ENCODE measurements around the gene DNAAF1. TPM values are rescaled to one million over a fixed set of nuclear protein-coding genes. Genes with fewer than 3 reads are reported as not detected.

Gene DNAAF1
- total RNA-seq, 4 donors from 2014 or later, result 0.20 to 1.1 (median 0.90) TPM; not detected in 1

DNA sequence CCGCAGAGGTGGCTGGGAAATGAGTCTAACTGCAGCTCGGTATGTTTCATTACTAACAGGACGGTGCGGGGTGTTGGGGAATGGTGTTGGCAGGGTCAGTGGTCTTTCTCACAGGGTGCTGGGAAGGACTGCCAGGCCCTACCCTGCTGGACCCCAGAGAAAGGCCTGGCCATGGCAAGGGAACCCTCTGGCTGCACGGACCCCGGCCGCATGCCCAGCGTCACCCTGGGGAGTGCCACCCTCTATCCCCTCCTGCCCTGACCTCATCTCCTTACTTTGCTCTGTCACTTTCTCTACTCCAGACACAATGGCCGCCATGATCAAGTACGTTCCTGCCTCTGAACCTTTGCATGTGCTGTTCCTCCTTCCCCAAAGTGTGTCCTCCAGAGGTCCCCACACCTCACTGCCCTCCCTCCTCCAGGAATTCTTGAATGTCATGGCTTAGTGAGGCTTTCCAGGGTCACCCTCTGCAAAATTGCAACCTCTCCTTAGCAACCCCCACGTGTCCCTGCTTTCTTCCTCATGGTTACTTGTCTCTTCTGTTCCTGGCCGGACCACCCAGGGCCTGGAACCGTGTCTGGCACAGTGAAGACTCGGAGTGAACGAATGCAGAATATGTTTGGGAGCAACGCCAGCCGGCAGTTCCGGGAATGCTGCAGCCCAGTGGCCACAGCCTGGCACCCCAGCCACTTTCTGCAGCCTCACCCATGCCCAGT lies 61.0 kb downstream of the DNAAF1 start:
- TF ChIP-seq, protein P1, sequence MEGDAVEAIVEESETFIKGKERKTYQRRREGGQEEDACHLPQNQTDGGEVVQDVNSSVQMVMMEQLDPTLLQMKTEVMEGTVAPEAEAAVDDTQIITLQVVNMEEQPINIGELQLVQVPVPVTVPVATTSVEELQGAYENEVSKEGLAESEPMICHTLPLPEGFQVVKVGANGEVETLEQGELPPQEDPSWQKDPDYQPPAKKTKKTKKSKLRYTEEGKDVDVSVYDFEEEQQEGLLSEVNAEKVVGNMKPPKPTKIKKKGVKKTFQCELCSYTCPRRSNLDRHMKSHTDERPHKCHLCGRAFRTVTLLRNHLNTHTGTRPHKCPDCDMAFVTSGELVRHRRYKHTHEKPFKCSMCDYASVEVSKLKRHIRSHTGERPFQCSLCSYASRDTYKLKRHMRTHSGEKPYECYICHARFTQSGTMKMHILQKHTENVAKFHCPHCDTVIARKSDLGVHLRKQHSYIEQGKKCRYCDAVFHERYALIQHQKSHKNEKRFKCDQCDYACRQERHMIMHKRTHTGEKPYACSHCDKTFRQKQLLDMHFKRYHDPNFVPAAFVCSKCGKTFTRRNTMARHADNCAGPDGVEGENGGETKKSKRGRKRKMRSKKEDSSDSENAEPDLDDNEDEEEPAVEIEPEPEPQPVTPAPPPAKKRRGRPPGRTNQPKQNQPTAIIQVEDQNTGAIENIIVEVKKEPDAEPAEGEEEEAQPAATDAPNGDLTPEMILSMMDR (IDR thresholded peaks at IDR 0.05), result no peak
- TF ChIP-seq POLR2A (IDR thresholded peaks at IDR 0.05) (no peak), EP300 (IDR thresholded peaks at IDR 0.05) (no peak)
- no peaks in the 10 kb centered on the region for H3K36me3 ChIP-seq
- WGBS, 2 donors, result 87 to 88% methylated on average over 14 to 18 of the region's 18 CpGs
- H3K9me3 ChIP-seq, result no peaks in the 10 kb centered on the region
- DNase-seq (ENCODE audit: low spot score in 2 of 2), result no peak
- no peak overlapping the region for H3K27ac ChIP-seq
- no peak overlapping the region for H3K4me3 ChIP-seq
- H3K27me3 ChIP-seq, result no peaks in the 10 kb centered on the region
- no peaks in the 10 kb centered on the region for H3K4me1 ChIP-seq

DNA sequence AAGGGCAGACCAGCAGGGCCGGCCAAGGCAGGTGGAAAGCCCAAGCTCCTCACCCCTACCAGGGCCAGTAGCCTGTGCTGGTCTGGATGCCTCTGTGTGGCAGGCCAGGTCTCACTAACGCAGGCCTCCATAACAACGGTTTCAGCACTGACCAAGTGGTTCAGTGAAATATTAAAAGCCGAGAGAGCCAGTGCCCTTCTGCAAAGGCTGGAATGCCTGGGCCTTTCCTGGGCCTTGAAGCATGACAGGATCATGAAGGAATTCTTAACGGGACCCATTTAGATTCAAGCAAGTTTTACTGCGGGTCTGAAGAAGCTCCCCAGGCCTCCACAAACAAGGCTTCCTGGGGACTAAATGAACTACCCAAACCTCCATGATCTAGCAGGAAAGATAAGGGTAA lies 62.1 kb downstream of the DNAAF1 start:
- H3K36me3 ChIP-seq, result no peaks in the 10 kb centered on the region
- no peaks in the 10 kb centered on the region for H3K4me1 ChIP-seq
- no peaks in the 10 kb centered on the region for H3K9me3 ChIP-seq
- H3K4me3 ChIP-seq, result no peak overlapping the region
- no peaks in the 10 kb centered on the region for H3K27me3 ChIP-seq
- DNase-seq (ENCODE audit: low spot score in 2 of 2), result no peak
- TF ChIP-seq POLR2A (IDR thresholded peaks at IDR 0.05) (no peak), EP300 (IDR thresholded peaks at IDR 0.05) (no peak)
- TF ChIP-seq, protein P1 (IDR thresholded peaks at IDR 0.05), result no peak
- 49 to 54% methylated on average over 6 of the region's 6 CpGs for WGBS, 2 donors
- no peak overlapping the region for H3K27ac ChIP-seq

DNA sequence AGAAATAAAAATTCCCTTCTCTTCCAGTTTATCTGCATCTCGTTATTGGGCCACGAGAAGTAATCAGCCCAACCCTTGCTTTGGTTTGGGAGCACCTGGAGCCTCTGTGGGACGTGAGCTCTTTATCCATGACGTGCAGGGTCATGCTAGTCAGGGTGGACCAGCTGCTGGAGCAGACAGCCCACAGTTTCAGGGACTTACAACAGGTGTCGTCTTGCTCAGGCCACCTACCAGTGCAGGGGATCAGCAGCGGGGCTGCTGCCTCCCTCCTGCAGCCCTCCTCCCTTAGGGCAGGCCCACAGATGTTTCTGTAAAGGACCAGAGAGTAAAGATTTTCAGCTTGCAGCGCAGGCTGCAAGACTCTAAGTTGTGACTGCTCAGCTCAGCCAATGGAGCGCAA lies 62.8 kb downstream of the DNAAF1 start:
- no peaks in the 10 kb centered on the region for H3K4me1 ChIP-seq
- H3K36me3 ChIP-seq, result no peaks in the 10 kb centered on the region
- no peak for TF ChIP-seq EP300 (IDR thresholded peaks at IDR 0.05)
- H3K27me3 ChIP-seq, result no peaks in the 10 kb centered on the region
- no peak for DNase-seq (ENCODE audit: low spot score in 2 of 2)
- no peaks in the 10 kb centered on the region for H3K9me3 ChIP-seq
- H3K4me3 ChIP-seq, result no peak overlapping the region
- H3K27ac ChIP-seq, result no peak overlapping the region
- 64 to 74% methylated on average over 8 of the region's 8 CpGs for WGBS, 2 donors

DNA sequence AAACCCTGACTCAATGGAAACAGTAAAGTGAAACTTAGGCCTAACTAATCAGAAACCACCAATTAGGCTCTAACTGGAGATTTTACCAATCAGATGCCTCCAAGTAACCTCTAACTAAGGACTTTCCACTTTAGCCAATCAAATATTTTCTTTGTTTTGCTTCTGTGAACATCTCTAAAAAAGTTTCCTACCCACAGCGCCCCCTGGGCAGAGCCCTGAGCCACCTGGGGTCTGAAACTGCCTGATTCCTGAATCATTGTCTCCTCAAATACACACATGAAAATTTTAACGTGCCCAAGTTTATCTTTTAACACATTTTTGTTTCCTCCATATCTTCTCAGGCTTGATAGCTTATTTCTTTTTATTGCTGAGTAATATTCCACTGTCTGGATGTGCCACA lies 64.9 kb downstream of the DNAAF1 start:
- no peak for DNase-seq (ENCODE audit: low spot score in 2 of 2)
- Histone ChIP-seq H3K4me3 (no peak overlapping the region), H3K4me1 (no peaks in the 10 kb centered on the region), H3K27ac (no peak overlapping the region), H3K36me3 (no peaks in the 10 kb centered on the region), H3K27me3 (no peaks in the 10 kb centered on the region), H3K9me3 (no peaks in the 10 kb centered on the region)
- TF ChIP-seq POLR2A (IDR thresholded peaks at IDR 0.05), result no peak
- TF ChIP-seq, protein P1 (IDR thresholded peaks at IDR 0.05), result no peak
- TF ChIP-seq EP300 (IDR thresholded peaks at IDR 0.05), result no peak
- 86 to 88% methylated on average over 2 of the region's 2 CpGs for WGBS, 2 donors

DNA sequence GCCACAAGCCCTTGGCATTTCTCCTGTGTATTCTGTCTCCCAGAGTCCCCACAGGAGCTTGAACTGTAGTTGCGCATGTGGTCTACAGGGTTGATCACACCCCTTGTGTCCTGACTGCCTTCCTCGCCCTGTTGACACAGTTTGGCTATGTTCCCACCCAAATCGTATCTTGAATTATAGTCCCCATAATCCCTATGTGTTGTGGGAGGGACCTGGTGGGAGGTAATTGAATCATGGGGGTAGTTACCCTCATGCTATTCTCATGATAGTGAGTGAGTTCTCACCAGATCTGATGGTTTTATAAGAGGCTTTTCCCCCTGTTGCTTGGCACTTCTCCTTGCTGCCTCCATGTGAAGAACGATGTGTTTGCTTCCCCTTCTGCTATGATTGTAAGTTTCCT lies 67.0 kb downstream of the DNAAF1 start:
- Histone ChIP-seq H3K4me1 (no peaks in the 10 kb centered on the region), H3K4me3 (no peak overlapping the region), H3K9me3 (no peaks in the 10 kb centered on the region), H3K27me3 (no peaks in the 10 kb centered on the region), H3K27ac (no peak overlapping the region), H3K36me3 (no peaks in the 10 kb centered on the region)
- no peak for DNase-seq (ENCODE audit: low spot score in 2 of 2)
- TF ChIP-seq, protein P1 (IDR thresholded peaks at IDR 0.05), result no peak
- TF ChIP-seq EP300 (IDR thresholded peaks at IDR 0.05), result no peak
- no peak for TF ChIP-seq POLR2A (IDR thresholded peaks at IDR 0.05)
- WGBS, 2 donors, result 52 to 53% methylated on average over 4 of the region's 4 CpGs

Measured in tibial nerve (tissue), 4 donors.